ENCODE measurements around the gene ERVFRD-1. TPM values are rescaled to one million over a fixed set of nuclear protein-coding genes. Genes with fewer than 3 reads are reported as not detected.

Gene ERVFRD-1
- total and polyA plus RNA-seq, 4 experiments from 2014 or later: 0.05 to 0.29 TPM; not detected in 2

- ChIA-PET CTCF (ENCODE audit: partially characterized antibody) (interaction anchor here (0.8 to 1.2 kb wide), 4 partner anchors 9 to 586 kb away, joined by 3 read pairs; no protein-coding TSS in a partner anchor), POLR2A (ENCODE audit: partially characterized antibody) (no interaction called here)
- Histone ChIP-seq H3K4me1 (ENCODE audit: insufficient read depth, low read length) (no peaks in the 10 kb centered on the region), H3K27me3 (ENCODE audit: insufficient read depth, low read length) (no peaks in the 10 kb centered on the region), H3K9me3 (ENCODE audit: control insufficient read depth in 1 of 2, low read length in 2 of 2) (no peaks in the 10 kb centered on the region), H3K4me3 (ENCODE audit: low read length in 2 of 2) (no peak overlapping the region), H3K27ac (ENCODE audit: low read depth, low read length) (no peak overlapping the region), H3K36me3 (ENCODE audit: insufficient read depth, low read length) (no peaks in the 10 kb centered on the region)
- peaks cover 7% of the 10 kb centered on the region in 2 donors for H3K27me3 Mint-ChIP-seq
- no peaks in the 10 kb centered on the region for H3K36me3 Mint-ChIP-seq
- DNase-seq: no peak
- no peak overlapping the region for H3K27ac Mint-ChIP-seq
- intact Hi-C loops (cut with micrococcal nuclease): no loop called here
- no peaks in the 10 kb centered on the region for H3K4me1 Mint-ChIP-seq
- H3K4me3 Mint-ChIP-seq: no peak overlapping the region
- no peaks in the 10 kb centered on the region for H3K9me3 Mint-ChIP-seq
Measured at GRCh38 chr6:11064836-11065235, 46.7 kb downstream of the ERVFRD-1 start.

DNA sequence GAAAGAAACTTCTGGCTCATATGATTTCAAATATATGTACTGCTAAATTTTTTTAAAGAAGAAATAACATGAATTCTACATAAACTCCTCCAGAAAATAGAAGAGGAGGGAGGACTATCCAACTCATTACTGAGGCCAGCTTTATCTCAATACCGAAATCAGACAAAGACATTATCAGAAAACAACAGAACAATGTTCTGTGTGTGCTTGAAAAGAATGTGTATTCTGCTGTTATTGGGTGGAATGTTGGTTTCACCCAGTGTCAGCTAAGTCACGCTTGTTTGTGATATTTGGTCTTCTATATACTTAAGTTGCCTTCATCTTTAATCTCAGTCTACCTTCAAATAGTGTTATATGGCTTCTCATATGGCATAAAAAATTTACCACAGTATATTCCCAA is 48.8 kb downstream of the ERVFRD-1 start:
- CTCF ChIA-PET (ENCODE audit: partially characterized antibody): no interaction called here
- H3K4me3 Mint-ChIP-seq: no peak overlapping the region

DNA sequence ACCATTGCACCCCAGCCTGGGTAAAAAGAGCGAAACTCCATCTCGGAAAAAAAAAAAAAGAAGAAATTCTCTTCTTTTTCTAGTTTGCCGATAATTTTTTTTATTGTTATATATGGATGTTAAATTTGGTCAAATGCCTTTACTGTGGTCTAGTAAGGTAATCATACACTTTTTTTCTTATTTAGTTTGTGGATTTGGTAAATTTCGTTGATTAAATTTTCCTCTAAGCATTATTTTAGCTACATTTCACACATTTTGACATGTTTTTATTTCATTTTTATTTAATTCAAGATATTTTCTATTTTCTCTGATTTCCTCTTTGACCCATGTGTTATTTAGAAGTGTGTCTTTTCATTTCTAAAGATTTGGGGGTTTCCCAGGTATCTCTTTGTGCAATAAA is 49.4 kb downstream of the ERVFRD-1 start:
- no peak overlapping the region for H3K27ac Mint-ChIP-seq
- peaks cover 0 to 2% (median 0%) of the 10 kb centered on the region in 8 donors for H3K9me3 Mint-ChIP-seq
- H3K36me3 Mint-ChIP-seq: no peaks in the 10 kb centered on the region
- no peak overlapping the region for H3K27ac ChIP-seq (ENCODE audit: low read depth, low read length)
- no peaks in the 10 kb centered on the region for H3K27me3 ChIP-seq (ENCODE audit: insufficient read depth, low read length)
- H3K9me3 ChIP-seq (ENCODE audit: control insufficient read depth in 1 of 2, low read length in 2 of 2): no peaks in the 10 kb centered on the region
- ChIA-PET CTCF (ENCODE audit: partially characterized antibody) (interaction anchor here (0.5 kb wide), 1 partner anchor 10 kb away, joined by 3 read pairs; no protein-coding TSS in a partner anchor), POLR2A (ENCODE audit: partially characterized antibody) (no interaction called here)
- no peak overlapping the region for H3K4me3 Mint-ChIP-seq
- H3K36me3 ChIP-seq (ENCODE audit: insufficient read depth, low read length): no peaks in the 10 kb centered on the region
- intact Hi-C loops (cut with micrococcal nuclease): no loop called here
- DNase-seq: no peak
- H3K27me3 Mint-ChIP-seq: peaks cover 6 to 10% of the 10 kb centered on the region in 2 donors
- no peaks in the 10 kb centered on the region for H3K4me1 Mint-ChIP-seq
- H3K4me3 ChIP-seq (ENCODE audit: low read length in 2 of 2): no peak overlapping the region
- no peaks in the 10 kb centered on the region for H3K4me1 ChIP-seq (ENCODE audit: insufficient read depth, low read length)

More for the DNA sequence above, 48.8 kb downstream of the ERVFRD-1 start:
- Mint-ChIP-seq H3K27ac (no peak overlapping the region), H3K4me1 (no peaks in the 10 kb centered on the region), H3K36me3 (no peaks in the 10 kb centered on the region), H3K27me3 (peaks cover 6 to 10% of the 10 kb centered on the region in 2 donors), H3K9me3 (no peaks in the 10 kb centered on the region)
- H3K27me3 ChIP-seq (ENCODE audit: insufficient read depth, low read length): no peaks in the 10 kb centered on the region
- no peaks in the 10 kb centered on the region for H3K36me3 ChIP-seq (ENCODE audit: insufficient read depth, low read length)
- POLR2A ChIA-PET (ENCODE audit: partially characterized antibody): no interaction called here
- intact Hi-C loops (cut with micrococcal nuclease): no loop called here
- DNase-seq: no peak
- no peak overlapping the region for H3K4me3 ChIP-seq (ENCODE audit: low read length in 2 of 2)
- H3K4me1 ChIP-seq (ENCODE audit: insufficient read depth, low read length): no peaks in the 10 kb centered on the region
- H3K9me3 ChIP-seq (ENCODE audit: control insufficient read depth in 1 of 2, low read length in 2 of 2): no peaks in the 10 kb centered on the region
- H3K27ac ChIP-seq (ENCODE audit: low read depth, low read length): no peak overlapping the region

DNA sequence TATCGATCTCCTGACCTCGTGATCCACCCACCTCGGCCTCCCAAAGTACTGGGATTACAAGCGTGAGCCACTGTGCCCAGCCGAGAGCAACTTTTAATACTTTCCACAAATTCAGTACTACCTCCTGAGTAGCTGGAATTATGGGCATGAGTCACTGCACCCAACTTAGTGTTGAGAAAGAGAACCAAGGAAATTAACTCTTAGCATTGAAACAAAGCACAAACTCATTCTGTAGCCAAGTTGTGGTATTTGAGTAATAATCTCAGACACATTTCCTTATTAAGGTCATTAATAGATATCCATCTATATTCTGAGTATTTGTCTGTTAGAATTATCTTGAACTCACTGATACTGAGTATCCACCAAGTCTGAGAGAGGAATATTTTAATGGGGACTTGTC is 53.1 kb downstream of the ERVFRD-1 start:
- no peak for DNase-seq
- H3K27ac Mint-ChIP-seq: no peak overlapping the region
- Histone ChIP-seq H3K4me1 (ENCODE audit: insufficient read depth, low read length) (no peaks in the 10 kb centered on the region), H3K4me3 (ENCODE audit: low read length in 2 of 2) (no peak overlapping the region), H3K27me3 (ENCODE audit: insufficient read depth, low read length) (no peaks in the 10 kb centered on the region), H3K36me3 (ENCODE audit: insufficient read depth, low read length) (no peaks in the 10 kb centered on the region), H3K27ac (ENCODE audit: low read depth, low read length) (no peak overlapping the region), H3K9me3 (ENCODE audit: control insufficient read depth in 1 of 2, low read length in 2 of 2) (no peaks in the 10 kb centered on the region)
- no peak overlapping the region for H3K4me3 Mint-ChIP-seq
- H3K36me3 Mint-ChIP-seq: no peaks in the 10 kb centered on the region
- CTCF ChIA-PET (ENCODE audit: partially characterized antibody): interaction anchor here (0.7 to 1.3 kb wide), 2 partner anchors 10 to 35 kb away, joined by 3 read pairs; partner anchors contain the start of gene SMIM13
- intact Hi-C loops (cut with micrococcal nuclease): no loop called here
- H3K9me3 Mint-ChIP-seq: peaks cover 0 to 2% (median 0%) of the 10 kb centered on the region in 8 donors
- no peaks in the 10 kb centered on the region for H3K4me1 Mint-ChIP-seq
- peaks cover 7 to 11% of the 10 kb centered on the region in 2 donors for H3K27me3 Mint-ChIP-seq
- POLR2A ChIA-PET (ENCODE audit: partially characterized antibody): no interaction called here

- Mint-ChIP-seq H3K36me3 (no peaks in the 10 kb centered on the region), H3K27ac (peak overlapping the region in 1 of 7 donors; percentile 80), H3K4me3 (no peak overlapping the region), H3K9me3 (peaks cover 0 to 2% (median 0%) of the 10 kb centered on the region in 8 donors), H3K27me3 (peaks cover 6 to 12% of the 10 kb centered on the region in 2 donors), H3K4me1 (no peaks in the 10 kb centered on the region)
- Histone ChIP-seq H3K36me3 (ENCODE audit: insufficient read depth, low read length) (no peaks in the 10 kb centered on the region), H3K4me3 (ENCODE audit: low read length in 2 of 2) (no peak overlapping the region), H3K4me1 (ENCODE audit: insufficient read depth, low read length) (no peaks in the 10 kb centered on the region), H3K27ac (ENCODE audit: low read depth, low read length) (no peak overlapping the region), H3K9me3 (ENCODE audit: control insufficient read depth in 1 of 2, low read length in 2 of 2) (no peaks in the 10 kb centered on the region), H3K27me3 (ENCODE audit: insufficient read depth, low read length) (no peaks in the 10 kb centered on the region)
- DNase-seq: no peak
- ChIA-PET CTCF (ENCODE audit: partially characterized antibody) (interaction anchor here (1.4 to 5.5 kb wide), 2 partner anchors 8 to 14 kb away, joined by 3 to 25 read pairs; no protein-coding TSS in a partner anchor), POLR2A (ENCODE audit: partially characterized antibody) (no interaction called here)
- intact Hi-C loops (cut with micrococcal nuclease): no loop called here
Measured at GRCh38 chr6:11056871-11057270, 54.7 kb downstream of the ERVFRD-1 start.

- Histone ChIP-seq H3K9me3 (ENCODE audit: control insufficient read depth in 1 of 2, low read length in 2 of 2) (no peaks in the 10 kb centered on the region), H3K27me3 (ENCODE audit: insufficient read depth, low read length) (no peaks in the 10 kb centered on the region), H3K4me3 (ENCODE audit: low read length in 2 of 2) (no peak overlapping the region), H3K4me1 (ENCODE audit: insufficient read depth, low read length) (no peaks in the 10 kb centered on the region), H3K36me3 (ENCODE audit: insufficient read depth, low read length) (no peaks in the 10 kb centered on the region), H3K27ac (ENCODE audit: low read depth, low read length) (no peak overlapping the region)
- ChIA-PET POLR2A (ENCODE audit: partially characterized antibody) (no interaction called here), CTCF (ENCODE audit: partially characterized antibody) (interaction anchor here (5.5 kb wide), 1 partner anchor 16 kb away, joined by 25 read pairs; no protein-coding TSS in a partner anchor)
- H3K27me3 Mint-ChIP-seq: peaks cover 10 to 12% of the 10 kb centered on the region in 2 donors
- no peaks in the 10 kb centered on the region for H3K4me1 Mint-ChIP-seq
- H3K27ac Mint-ChIP-seq: no peak overlapping the region
- intact Hi-C loops (cut with micrococcal nuclease): no loop called here
- peaks cover 0 to 2% (median 0%) of the 10 kb centered on the region in 8 donors for H3K9me3 Mint-ChIP-seq
- no peak for DNase-seq
- no peaks in the 10 kb centered on the region for H3K36me3 Mint-ChIP-seq
- H3K4me3 Mint-ChIP-seq: no peak overlapping the region
Measured at GRCh38 chr6:11055127-11055627, 56.3 kb downstream of the ERVFRD-1 start.

- no peaks in the 10 kb centered on the region for H3K36me3 ChIP-seq (ENCODE audit: insufficient read depth, low read length)
- peaks cover 10 to 12% of the 10 kb centered on the region in 2 donors for H3K27me3 Mint-ChIP-seq
- H3K27ac Mint-ChIP-seq: no peak overlapping the region
- no peaks in the 10 kb centered on the region for H3K4me1 Mint-ChIP-seq
- no peak overlapping the region for H3K27ac ChIP-seq (ENCODE audit: low read depth, low read length)
- no peak for DNase-seq
- no peaks in the 10 kb centered on the region for H3K36me3 Mint-ChIP-seq
- H3K9me3 Mint-ChIP-seq: peaks cover 0 to 2% (median 0%) of the 10 kb centered on the region in 8 donors
- no peak overlapping the region for H3K4me3 ChIP-seq (ENCODE audit: low read length in 2 of 2)
- intact Hi-C loops (cut with micrococcal nuclease): no loop called here
- no peaks in the 10 kb centered on the region for H3K27me3 ChIP-seq (ENCODE audit: insufficient read depth, low read length)
- ChIA-PET CTCF (ENCODE audit: partially characterized antibody) (interaction anchor here (0.7 to 5.5 kb wide), 2 partner anchors 10 to 16 kb away, joined by 3 to 25 read pairs; no protein-coding TSS in a partner anchor), POLR2A (ENCODE audit: partially characterized antibody) (no interaction called here)
- no peaks in the 10 kb centered on the region for H3K4me1 ChIP-seq (ENCODE audit: insufficient read depth, low read length)
- H3K9me3 ChIP-seq (ENCODE audit: control insufficient read depth in 1 of 2, low read length in 2 of 2): no peaks in the 10 kb centered on the region
- no peak overlapping the region for H3K4me3 Mint-ChIP-seq
Measured at GRCh38 chr6:11054722-11055121, 56.8 kb downstream of the ERVFRD-1 start.

All from CD4-positive, alpha-beta memory T cell (primary cell).